Activated T-cell treated with anti-CD3 and anti-CD28 coated beads, Interleukin-2, amount 50 U/mL, for 4 hours (primary cell): ENCODE measurements around the gene STAB1. TPM values are rescaled to one million over a fixed set of nuclear protein-coding genes. Genes with fewer than 3 reads are reported as not detected.

Experiments used
- ATAC-seq, 2 donors: fragments of 200-7000 bp; cut with Tn5 transposase; one replicate each; pipeline ENCODE4 v1.10.0; 2021
- DNase-seq: peaks from one replicate; pipeline ENCODE4 v3.0.0-alpha.2; 2020
- H3K27me3 Mint-ChIP-seq: one replicate; pipeline ENCODE4 v1.8.0; 2021; ENCODE audit warnings: low read depth, mixed read lengths
- H3K36me3 Mint-ChIP-seq: one replicate; pipeline ENCODE4 v1.8.0; 2022; ENCODE audit warnings: mixed read lengths; ENCODE audit not compliant: insufficient read depth
- H3K4me1 Mint-ChIP-seq: one replicate; pipeline ENCODE4 v1.8.0; 2021; ENCODE audit warnings: low read depth, mixed read lengths
- H3K4me3 Mint-ChIP-seq: one replicate; pipeline ENCODE4 v1.8.0; 2021; ENCODE audit warnings: mild to moderate bottlenecking, moderate library complexity, mixed read lengths
- H3K9me3 Mint-ChIP-seq: one replicate; pipeline ENCODE4 v1.8.0; 2021; ENCODE audit warnings: mixed read lengths
- total RNA-seq, 3 donors: library from RNA; stranded (reverse); gene quantifications; one replicate each; pipeline ENCODE4 v1.2.1, GENCODE V29; 2021

The STAB1 gene
- total RNA-seq, 3 donors from 2014 or later = 0.30 to 0.73 (median 0.40) TPM

DNA sequence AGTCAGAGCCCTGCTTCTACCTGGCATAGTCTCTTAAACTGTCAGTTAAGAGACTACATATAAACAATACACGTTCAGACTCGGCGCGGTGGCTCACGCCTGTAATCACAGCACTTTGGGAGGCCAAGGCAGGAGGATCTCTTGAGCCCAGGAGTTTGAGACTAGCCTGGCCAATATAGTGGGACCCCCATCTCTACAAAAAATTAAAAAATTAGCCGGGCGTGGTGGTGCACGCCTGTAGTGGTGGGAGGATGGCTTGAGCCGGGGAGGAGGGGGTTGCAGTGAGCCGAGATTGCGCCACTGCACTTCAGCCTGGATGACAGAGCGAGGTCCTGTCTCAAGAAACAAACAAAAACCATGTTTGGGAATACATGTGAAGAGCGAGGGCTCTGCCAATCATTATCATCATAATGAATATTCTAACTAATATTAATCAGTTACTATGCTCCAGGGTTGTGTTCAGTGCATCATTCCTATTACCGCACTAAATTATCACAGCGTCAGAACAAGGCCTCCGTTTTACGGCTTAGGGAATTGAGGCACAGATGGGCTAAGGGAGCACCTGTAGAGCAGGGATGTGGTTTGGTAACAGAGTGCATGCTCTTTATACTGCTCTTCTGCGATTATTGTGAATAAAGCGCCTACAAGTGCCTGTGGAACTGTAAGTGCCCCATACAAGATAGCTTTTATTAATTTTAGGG is 40.4 kb downstream of the STAB1 start:
- no peak for ATAC-seq
- peaks cover 44% of the 10 kb centered on the region for H3K4me1 Mint-ChIP-seq
- no peak for DNase-seq
- H3K36me3 Mint-ChIP-seq = peaks cover 22% of the 10 kb centered on the region
- no peaks in the 10 kb centered on the region for H3K9me3 Mint-ChIP-seq
- H3K27me3 Mint-ChIP-seq = no peaks in the 10 kb centered on the region
- peak overlapping the region; percentile 98 for H3K4me3 Mint-ChIP-seq

DNA sequence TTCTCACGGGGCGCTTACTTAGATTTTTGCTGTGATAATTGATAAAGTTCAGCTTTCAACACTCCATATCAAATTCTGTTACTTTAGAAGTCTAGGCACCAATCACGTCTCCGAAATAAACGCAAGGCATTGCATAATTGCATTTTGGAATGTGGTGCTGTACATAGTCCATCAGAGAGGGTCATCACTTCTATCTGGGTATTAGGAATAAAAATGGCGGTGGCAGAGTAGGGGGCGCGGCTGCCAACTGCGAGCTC is 40.9 kb downstream of the STAB1 start:
- no peak for ATAC-seq
- Mint-ChIP-seq H3K4me1 (peaks cover 47% of the 10 kb centered on the region), H3K9me3 (no peaks in the 10 kb centered on the region)

DNA sequence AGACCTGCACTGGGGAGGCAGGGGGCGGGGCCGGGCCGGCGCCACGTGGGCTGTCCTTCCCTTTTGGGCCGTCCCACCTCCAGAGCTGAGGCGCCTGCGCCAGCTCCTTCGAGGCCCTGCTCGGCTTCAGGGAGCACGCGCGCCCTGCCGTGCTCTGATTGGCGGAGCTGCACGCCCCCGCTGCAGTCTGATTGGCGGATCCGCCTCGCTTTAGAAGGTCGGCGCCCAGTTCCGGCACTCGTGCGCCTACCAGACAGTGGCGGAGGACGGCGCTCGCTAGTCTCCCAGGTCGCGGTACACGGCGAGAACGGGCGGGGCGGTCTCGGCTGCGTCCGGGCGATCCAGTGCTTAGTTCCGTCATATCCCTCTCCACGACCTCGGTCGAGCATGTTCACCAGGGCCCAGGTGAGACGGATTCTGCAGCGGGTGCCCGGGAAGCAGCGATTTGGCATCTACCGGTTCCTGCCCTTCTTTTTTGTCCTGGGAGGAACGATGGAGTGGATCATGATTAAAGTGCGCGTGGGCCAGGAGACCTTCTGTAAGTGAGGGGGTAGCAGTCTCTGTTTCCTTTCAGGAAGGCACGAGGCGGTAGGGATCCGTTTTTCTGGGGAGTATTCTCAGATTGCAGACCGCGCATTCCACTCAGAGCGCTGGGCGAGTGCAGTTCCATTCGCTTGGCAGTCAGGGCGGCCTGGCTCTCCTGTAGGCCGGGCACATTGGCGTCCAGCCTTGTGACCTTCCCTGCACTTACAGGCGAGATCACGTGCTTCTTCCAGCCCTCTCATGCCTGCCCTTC is 41.4 kb downstream of the STAB1 start, which contains the start of gene UQCC5:
Gene UQCC5 (plus strand): TSS at position 237 of the 796 bp plus-strand sequence. CDS start 151 bp downstream, at position 388.
- DNase-seq (peak; percentile 96), ATAC-seq (peak; percentile 88 to 89)
- peaks cover 27% of the 10 kb centered on the region for H3K36me3 Mint-ChIP-seq
- no peaks in the 10 kb centered on the region for H3K27me3 Mint-ChIP-seq
- no peaks in the 10 kb centered on the region for H3K9me3 Mint-ChIP-seq
- peaks cover 48% of the 10 kb centered on the region for H3K4me1 Mint-ChIP-seq
- peak within 1 kb of the TSS; percentile 98 for H3K4me3 Mint-ChIP-seq

More for the DNA sequence above, 40.9 kb downstream of the STAB1 start:
- Mint-ChIP-seq H3K27me3 (no peaks in the 10 kb centered on the region), H3K4me3 (peak overlapping the region; percentile 98), H3K36me3 (peaks cover 24% of the 10 kb centered on the region)
- DNase-seq = no peak

DNA sequence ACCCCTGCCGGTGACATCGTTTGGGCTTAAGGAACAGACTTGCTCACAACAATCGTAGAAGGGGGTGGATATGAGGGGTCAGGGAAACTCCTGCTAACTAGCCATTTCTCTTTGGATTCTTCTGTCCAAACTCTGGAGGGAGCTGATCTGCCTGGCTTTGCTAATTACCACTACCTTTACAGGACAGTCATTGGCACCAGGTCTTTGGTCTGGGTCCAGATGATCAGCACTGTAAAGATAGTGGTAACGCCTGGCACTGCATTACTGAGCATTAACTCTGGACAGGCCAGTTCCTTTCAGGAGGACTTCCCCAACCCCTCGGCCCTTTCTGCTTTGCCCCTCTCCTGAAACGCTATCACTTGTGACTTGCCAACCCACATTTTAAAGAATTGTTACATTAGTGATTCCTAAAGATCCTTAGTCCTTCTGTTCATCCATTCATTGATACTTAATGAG is 42.1 kb downstream of the STAB1 start:
- H3K9me3 Mint-ChIP-seq = no peaks in the 10 kb centered on the region
- H3K4me3 Mint-ChIP-seq = peak overlapping the region; percentile 98
- no peaks in the 10 kb centered on the region for H3K27me3 Mint-ChIP-seq
- no peak for DNase-seq
- H3K4me1 Mint-ChIP-seq = peaks cover 48% of the 10 kb centered on the region
- ATAC-seq = no peak
- H3K36me3 Mint-ChIP-seq = peaks cover 27% of the 10 kb centered on the region

DNA sequence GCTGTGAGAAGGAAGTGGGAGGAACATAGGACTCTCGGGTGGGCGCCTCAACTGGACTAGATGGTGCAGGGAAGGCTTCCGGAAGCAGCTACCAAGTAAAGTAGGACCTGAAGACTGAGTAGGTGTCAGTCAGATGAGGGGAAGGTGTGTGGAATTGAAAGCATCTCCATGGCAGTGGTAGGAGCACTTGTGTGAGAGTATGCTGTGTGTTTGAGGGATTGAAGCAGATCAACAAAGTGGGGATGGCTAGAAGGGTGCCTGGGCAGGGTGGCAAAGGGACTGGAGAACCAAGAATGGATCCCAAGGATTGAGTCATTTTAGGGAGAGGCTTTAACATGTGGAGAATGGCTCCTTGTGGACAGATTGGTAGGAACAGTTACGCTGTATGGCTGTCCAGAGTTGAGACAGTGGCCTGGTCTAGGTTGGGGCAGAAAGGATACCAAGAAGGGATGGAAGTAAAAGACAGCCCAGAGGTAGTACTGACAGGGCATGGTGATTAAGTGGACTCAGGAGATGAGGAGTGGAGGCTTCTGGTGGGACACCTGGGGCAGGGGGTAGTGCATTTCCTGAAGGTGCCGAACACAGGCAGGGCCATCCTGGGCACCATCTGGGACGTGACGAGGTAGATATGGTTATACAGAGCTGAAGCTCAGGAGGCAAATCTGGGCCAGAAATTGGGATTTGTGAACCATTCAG is 42.7 kb downstream of the STAB1 start:
- H3K27me3 Mint-ChIP-seq = no peaks in the 10 kb centered on the region
- H3K36me3 Mint-ChIP-seq = peaks cover 27% of the 10 kb centered on the region
- no peak for ATAC-seq
- no peaks in the 10 kb centered on the region for H3K9me3 Mint-ChIP-seq
- no peak for DNase-seq
- peak overlapping the region; percentile 98 for H3K4me3 Mint-ChIP-seq
- peaks cover 43% of the 10 kb centered on the region for H3K4me1 Mint-ChIP-seq

DNA sequence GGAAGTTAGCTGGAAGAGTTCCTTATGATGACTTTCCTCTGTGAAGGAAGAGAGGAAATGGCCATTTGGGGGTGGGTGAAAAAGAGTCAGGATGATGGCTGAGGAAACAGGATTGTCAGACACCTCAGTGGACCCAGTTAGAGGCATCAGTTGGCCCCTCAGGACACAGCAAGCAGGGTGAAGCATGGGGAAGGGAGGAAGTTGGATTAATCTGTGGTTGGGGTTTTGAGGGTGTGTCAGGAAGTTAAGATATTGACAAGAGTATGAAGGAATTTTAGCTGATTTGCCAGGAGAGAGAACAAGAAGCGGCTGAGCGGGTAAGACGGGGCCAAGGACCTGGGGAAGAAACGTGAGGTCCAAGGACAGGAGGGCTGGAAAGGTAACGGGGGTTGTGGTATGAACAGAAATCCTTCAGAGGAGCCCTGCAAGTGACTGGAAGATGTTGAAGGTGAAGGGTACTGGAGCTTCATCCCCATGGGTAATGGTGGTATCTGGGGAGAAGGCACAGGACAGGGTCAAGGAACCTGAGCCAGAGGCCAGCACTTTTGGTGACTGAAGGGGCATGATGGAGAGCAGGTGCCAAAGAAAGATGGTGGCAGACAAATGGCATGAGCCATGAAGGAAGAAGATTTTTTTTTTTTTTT is 44.0 kb downstream of the STAB1 start:
- DNase-seq (no peak), ATAC-seq (no peak)
- no peaks in the 10 kb centered on the region for H3K27me3 Mint-ChIP-seq
- peaks cover 27% of the 10 kb centered on the region for H3K36me3 Mint-ChIP-seq
- H3K4me1 Mint-ChIP-seq = peaks cover 43% of the 10 kb centered on the region
- no peaks in the 10 kb centered on the region for H3K9me3 Mint-ChIP-seq
- H3K4me3 Mint-ChIP-seq = peak overlapping the region; percentile 98

DNA sequence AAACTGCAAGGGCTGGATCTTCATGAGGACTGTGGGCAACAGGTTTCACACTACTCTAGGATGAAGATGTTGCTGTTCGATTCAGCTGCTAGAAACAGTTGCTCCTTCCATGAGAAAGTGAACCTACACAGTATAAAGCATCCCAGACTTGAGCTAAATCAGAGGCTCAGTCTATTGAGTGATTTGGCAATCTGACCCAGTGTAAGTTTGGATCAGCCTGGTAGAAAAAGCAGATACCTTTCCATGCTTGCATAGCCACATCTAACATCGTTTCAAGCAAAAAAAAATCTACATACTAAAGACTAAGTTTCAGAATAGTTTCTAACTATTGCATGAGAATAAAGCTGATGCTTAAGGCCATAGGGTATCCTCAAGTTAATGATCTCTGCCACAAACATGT is 45.9 kb downstream of the STAB1 start:
- Mint-ChIP-seq H3K9me3 (no peaks in the 10 kb centered on the region), H3K4me1 (peaks cover 37% of the 10 kb centered on the region), H3K4me3 (no peak overlapping the region), H3K27me3 (no peaks in the 10 kb centered on the region), H3K36me3 (peaks cover 29% of the 10 kb centered on the region)
- DNase-seq = no peak
- ATAC-seq = no peak

DNA sequence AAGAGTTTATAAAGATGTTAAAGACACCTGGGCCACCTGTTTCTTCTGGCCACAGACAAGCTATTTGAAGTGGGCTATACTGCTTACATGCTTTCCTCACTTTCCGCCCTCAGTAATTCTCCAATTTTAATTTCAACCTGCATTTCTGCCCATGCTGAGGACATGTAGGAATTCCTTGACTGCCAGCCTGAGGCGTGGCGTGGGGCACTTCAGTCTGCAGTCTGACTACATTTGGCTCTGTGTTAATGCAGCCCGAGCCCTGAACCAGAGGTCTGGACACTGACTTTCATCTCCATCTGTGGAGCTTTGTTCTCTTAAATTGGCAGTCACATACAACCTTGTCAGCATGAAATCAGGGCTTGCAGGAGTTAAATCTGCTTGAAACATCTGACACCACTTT is 49.8 kb downstream of the STAB1 start:
- no peaks in the 10 kb centered on the region for H3K27me3 Mint-ChIP-seq
- ATAC-seq (no peak), DNase-seq (no peak)
- H3K4me3 Mint-ChIP-seq = no peak overlapping the region
- H3K36me3 Mint-ChIP-seq = peaks cover 21% of the 10 kb centered on the region
- H3K9me3 Mint-ChIP-seq = no peaks in the 10 kb centered on the region
- H3K4me1 Mint-ChIP-seq = peaks cover 6% of the 10 kb centered on the region

DNA sequence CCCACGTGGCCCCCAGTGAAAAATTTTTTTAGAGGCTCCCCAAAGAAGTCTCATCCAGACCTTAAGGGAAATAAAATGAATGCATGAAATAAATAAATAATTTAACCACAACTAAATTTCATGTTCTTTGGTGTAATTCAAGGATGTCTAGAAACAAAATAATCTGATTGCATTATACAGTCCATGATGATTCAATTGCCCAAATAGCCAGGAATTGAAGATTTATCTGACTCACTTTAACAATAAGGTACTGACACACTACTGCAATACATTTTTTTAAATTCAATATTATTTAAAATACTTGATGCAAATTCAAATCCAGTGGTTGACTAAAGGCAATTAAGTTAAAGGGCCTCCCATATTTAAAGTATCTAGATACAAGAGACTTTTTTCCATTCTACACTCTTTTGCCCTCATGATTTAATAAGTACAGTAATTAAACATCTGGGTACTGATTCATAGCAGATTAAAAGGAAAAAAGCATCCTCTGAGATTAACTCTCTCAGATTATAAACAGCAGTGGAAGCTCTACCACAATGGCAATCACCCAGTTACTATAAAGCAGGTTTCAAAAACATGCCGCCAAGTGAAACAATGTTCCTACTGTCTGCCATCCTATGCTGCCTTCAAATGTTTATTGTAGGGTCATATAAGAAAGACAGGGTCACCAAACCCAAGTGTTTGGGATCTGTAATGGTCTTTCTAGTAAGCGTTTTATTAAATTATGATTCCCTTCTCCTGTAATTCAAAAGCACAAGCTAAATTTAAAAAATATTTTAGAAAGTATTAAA is 51.2 kb downstream of the STAB1 start:
- H3K27me3 Mint-ChIP-seq = no peaks in the 10 kb centered on the region
- peaks cover 21% of the 10 kb centered on the region for H3K36me3 Mint-ChIP-seq
- no peak for DNase-seq
- no peak overlapping the region for H3K4me3 Mint-ChIP-seq
- no peak for ATAC-seq
- no peaks in the 10 kb centered on the region for H3K9me3 Mint-ChIP-seq
- H3K4me1 Mint-ChIP-seq = peaks cover 2% of the 10 kb centered on the region

DNA sequence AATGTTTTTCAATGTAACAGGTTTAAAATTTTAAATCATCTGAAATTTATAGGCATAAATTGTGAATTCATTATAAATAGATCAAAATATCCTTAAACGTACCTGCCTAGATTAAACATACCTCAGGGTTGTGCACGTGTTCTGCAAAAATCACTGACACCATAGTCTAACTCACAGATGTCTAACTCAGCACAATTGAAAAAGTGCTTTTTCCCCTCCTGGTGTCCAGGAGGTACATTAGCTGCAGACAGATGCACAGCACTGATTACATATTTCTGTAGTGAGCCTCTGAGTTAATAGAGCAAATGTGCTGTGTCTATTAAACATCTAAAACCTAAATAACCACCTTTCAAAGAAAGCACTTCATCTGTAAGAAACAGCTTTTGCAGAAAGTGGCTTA is 52.0 kb downstream of the STAB1 start:
- H3K9me3 Mint-ChIP-seq = no peaks in the 10 kb centered on the region
- no peak for DNase-seq

DNA sequence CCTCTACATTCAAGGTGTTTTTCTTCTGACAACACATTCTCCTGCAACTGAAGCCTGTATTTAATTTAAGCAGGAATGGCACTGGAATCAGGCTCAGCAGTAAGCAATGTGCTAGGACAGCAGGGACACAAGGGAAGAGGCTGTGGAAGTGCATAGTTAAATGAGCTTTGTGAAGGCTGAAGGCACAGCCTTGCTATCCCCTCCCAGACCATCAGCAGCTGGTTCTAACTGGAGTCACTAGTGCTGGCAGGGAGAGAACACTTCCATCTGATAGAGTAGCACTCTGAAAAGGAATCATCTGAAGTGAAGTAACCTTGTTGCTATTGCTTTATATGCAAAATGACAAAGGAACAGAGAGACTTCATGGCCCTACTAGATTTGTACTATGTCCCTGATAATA is 56.0 kb downstream of the STAB1 start:
- no peak overlapping the region for H3K4me3 Mint-ChIP-seq
- no peak for DNase-seq
- H3K4me1 Mint-ChIP-seq = no peaks in the 10 kb centered on the region
- no peaks in the 10 kb centered on the region for H3K9me3 Mint-ChIP-seq
- no peaks in the 10 kb centered on the region for H3K27me3 Mint-ChIP-seq
- peaks cover 31% of the 10 kb centered on the region for H3K36me3 Mint-ChIP-seq
- ATAC-seq = no peak

More for the DNA sequence above, 52.0 kb downstream of the STAB1 start:
- no peaks in the 10 kb centered on the region for H3K27me3 Mint-ChIP-seq
- ATAC-seq = no peak
- H3K4me1 Mint-ChIP-seq = peaks cover 2% of the 10 kb centered on the region
- no peak overlapping the region for H3K4me3 Mint-ChIP-seq
- H3K36me3 Mint-ChIP-seq = peaks cover 23% of the 10 kb centered on the region

DNA sequence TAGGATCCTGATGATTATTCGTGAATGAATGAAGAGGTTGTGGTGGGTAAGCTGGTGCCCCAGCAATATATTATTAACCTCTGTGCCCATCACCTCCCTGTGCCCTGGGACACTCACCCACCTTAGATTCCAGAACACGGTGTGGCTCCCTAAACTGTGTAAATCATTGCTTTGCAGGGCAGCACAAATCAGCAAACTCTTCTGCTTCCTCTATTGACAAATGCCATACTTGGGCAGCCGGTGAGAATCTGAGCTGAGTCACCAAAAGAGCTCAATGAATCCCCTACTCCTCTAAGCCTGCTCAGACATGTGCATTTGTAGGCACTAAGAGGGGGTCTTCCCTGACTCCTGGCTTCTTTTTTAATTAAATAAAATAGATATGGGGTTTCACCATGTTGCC is 57.0 kb downstream of the STAB1 start:
- H3K36me3 Mint-ChIP-seq = peaks cover 30% of the 10 kb centered on the region
- H3K4me3 Mint-ChIP-seq = no peak overlapping the region
- H3K9me3 Mint-ChIP-seq = no peaks in the 10 kb centered on the region
- DNase-seq (no peak), ATAC-seq (no peak)
- H3K4me1 Mint-ChIP-seq = no peaks in the 10 kb centered on the region
- H3K27me3 Mint-ChIP-seq = no peaks in the 10 kb centered on the region

DNA sequence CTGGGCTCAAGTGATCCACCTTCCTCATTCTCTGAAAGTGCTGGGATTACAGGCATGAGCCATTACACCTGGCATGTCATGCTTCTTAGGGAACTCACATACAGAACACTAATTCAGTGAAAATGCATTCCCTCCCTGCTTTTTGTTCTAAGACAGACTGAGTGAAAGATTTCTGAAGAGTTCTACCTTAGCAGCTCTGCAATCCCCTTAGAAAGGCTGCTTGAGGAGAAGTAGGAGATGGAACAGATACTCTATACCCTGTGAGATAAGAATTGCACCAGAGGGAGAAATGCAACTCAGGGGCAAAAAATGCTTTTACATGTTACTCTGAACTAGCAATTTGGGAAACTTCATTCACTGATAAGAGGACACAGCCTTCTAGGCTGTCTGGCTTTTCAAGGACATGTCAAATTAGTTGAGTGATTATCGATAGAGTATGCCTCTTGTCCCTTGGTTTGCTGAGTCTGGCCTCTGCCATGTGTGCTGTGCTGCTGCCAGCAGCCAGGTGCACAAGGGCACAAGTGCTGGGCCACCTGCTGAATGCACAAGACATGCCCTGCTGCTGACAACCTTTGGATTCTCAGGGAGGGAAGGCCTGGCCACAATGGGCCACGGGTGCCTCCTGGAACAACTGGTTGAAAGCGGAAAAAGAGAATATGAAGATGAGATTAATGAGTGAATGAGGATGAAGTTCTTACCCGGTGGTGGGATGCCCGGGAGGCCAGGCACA is 59.1 kb downstream of the STAB1 start:
- no peaks in the 10 kb centered on the region for H3K9me3 Mint-ChIP-seq
- ATAC-seq (no peak), DNase-seq (no peak)
- peaks cover 31% of the 10 kb centered on the region for H3K36me3 Mint-ChIP-seq
- no peaks in the 10 kb centered on the region for H3K27me3 Mint-ChIP-seq
- no peaks in the 10 kb centered on the region for H3K4me1 Mint-ChIP-seq
- no peak overlapping the region for H3K4me3 Mint-ChIP-seq
